Stimulated activated naive CD8-positive, alpha-beta T cell treated with anti-CD3 and anti-CD28 coated beads, Interleukin-15, amount 100 ng/mL, for 72 hours (primary cell): Measurements from ENCODE around the gene SECISBP2.
"Not testable (repeated sequence)": the region's sequence is repeated elsewhere in the genome, so short reads cannot be mapped to it uniquely, and the experiment has no call there.

Experiments used
- ATAC-seq: fragments of 150-1000 bp; cut with Tn5 transposase; 2 replicates; pipeline ENCODE4 v1.10.0; 2021; ENCODE audit warnings: mild to moderate bottlenecking, moderate library complexity
- DNase-seq, 2 donors: peaks; one replicate each; pipeline ENCODE4 v3.0.0; 2021 to 2022
- H3K27ac Mint-ChIP-seq, 2 donors: one replicate each; pipeline ENCODE4 v1.8.0; 2022; ENCODE audit warnings: mild to moderate bottlenecking in 2 of 2, mixed read lengths in 2 of 2, moderate library complexity in 2 of 2
- H3K27me3 Mint-ChIP-seq: one replicate; pipeline ENCODE4 v1.8.0; 2022; ENCODE audit warnings: mixed read lengths
- H3K4me1 Mint-ChIP-seq: one replicate; pipeline ENCODE4 v1.8.0; 2022; ENCODE audit warnings: mild to moderate bottlenecking, mixed read lengths
- H3K4me3 Mint-ChIP-seq, 2 donors: one replicate each; pipeline ENCODE4 v1.8.0; 2022; ENCODE audit warnings: mild to moderate bottlenecking in 2 of 2, mixed read lengths in 2 of 2, moderate library complexity in 1 of 2
- H3K9me3 Mint-ChIP-seq, 2 donors: one replicate each; pipeline ENCODE4 v1.8.0; 2022; ENCODE audit warnings: mixed read lengths in 2 of 2

SECISBP2 gene

GRCh38 chr9:89325733-89326132 is 7.4 kb downstream of the SECISBP2 start:
- Mint-ChIP-seq H3K4me3 (no peak overlapping the region), H3K9me3 (no peaks in the 10 kb centered on the region), H3K27me3 (no peaks in the 10 kb centered on the region), H3K27ac (no peak overlapping the region), H3K4me1 (peaks cover 46% of the 10 kb centered on the region)
- DNase-seq (no peak), ATAC-seq (no peak)

GRCh38 chr9:89328064-89328463 is 9.8 kb downstream of the SECISBP2 start:
- ATAC-seq (no peak), DNase-seq (no peak)
- no peak overlapping the region for H3K27ac Mint-ChIP-seq
- peaks cover 25% of the 10 kb centered on the region for H3K4me1 Mint-ChIP-seq
- H3K9me3 Mint-ChIP-seq = no peaks in the 10 kb centered on the region
- H3K4me3 Mint-ChIP-seq = no peak overlapping the region
- H3K27me3 Mint-ChIP-seq = no peaks in the 10 kb centered on the region

GRCh38 chr9:89329917-89330316 is 11.6 kb downstream of the SECISBP2 start:
- Mint-ChIP-seq H3K4me1 (peaks cover 11% of the 10 kb centered on the region), H3K9me3 (no peaks in the 10 kb centered on the region), H3K27ac (no peak overlapping the region), H3K27me3 (no peaks in the 10 kb centered on the region), H3K4me3 (no peak overlapping the region)
- ATAC-seq = no peak
- DNase-seq = no peak

GRCh38 chr9:89330513-89330912 is 12.2 kb downstream of the SECISBP2 start:
- ATAC-seq (no peak), DNase-seq (no peak)
- Mint-ChIP-seq H3K4me1 (peaks cover 5% of the 10 kb centered on the region), H3K27ac (no peak overlapping the region), H3K27me3 (no peaks in the 10 kb centered on the region), H3K9me3 (no peaks in the 10 kb centered on the region), H3K4me3 (no peak overlapping the region)

GRCh38 chr9:89339807-89340206 is 21.5 kb downstream of the SECISBP2 start:
- no peaks in the 10 kb centered on the region for H3K9me3 Mint-ChIP-seq
- H3K4me1 Mint-ChIP-seq = peaks cover 41% of the 10 kb centered on the region
- DNase-seq = no peak
- no peaks in the 10 kb centered on the region for H3K27me3 Mint-ChIP-seq
- peak overlapping the region in 1 of 2 donors; percentile 51 for H3K4me3 Mint-ChIP-seq
- H3K27ac Mint-ChIP-seq = peak overlapping the region in 1 of 2 donors; percentile 41
- ATAC-seq = peak; percentile 46

GRCh38 chr9:89340332-89340731 is 22.0 kb downstream of the SECISBP2 start:
- Mint-ChIP-seq H3K27me3 (no peaks in the 10 kb centered on the region), H3K27ac (no peak overlapping the region), H3K9me3 (no peaks in the 10 kb centered on the region), H3K4me1 (peaks cover 45% of the 10 kb centered on the region), H3K4me3 (peak overlapping the region; percentile 5 to 45)
- ATAC-seq (peak; percentile 98), DNase-seq (no peak)

GRCh38 chr9:89342213-89342612 is 23.9 kb downstream of the SECISBP2 start:
- H3K4me1 Mint-ChIP-seq = peaks cover 52% of the 10 kb centered on the region
- DNase-seq = no peak
- H3K9me3 Mint-ChIP-seq = no peaks in the 10 kb centered on the region
- no peak overlapping the region for H3K27ac Mint-ChIP-seq
- no peaks in the 10 kb centered on the region for H3K27me3 Mint-ChIP-seq
- H3K4me3 Mint-ChIP-seq = no peak overlapping the region
- no peak for ATAC-seq

- Mint-ChIP-seq H3K4me3 (no peak overlapping the region), H3K27me3 (no peaks in the 10 kb centered on the region), H3K27ac (no peak overlapping the region), H3K9me3 (no peaks in the 10 kb centered on the region), H3K4me1 (peaks cover 46% of the 10 kb centered on the region)
- DNase-seq (no peak), ATAC-seq (no peak)
These were observed 24.6 kb downstream of the SECISBP2 start for GRCh38 chr9:89342948-89343347.

GRCh38 chr9:89343812-89344211 is 25.5 kb downstream of the SECISBP2 start:
- ATAC-seq, H3K9me3 Mint-ChIP-seq, H3K27me3 Mint-ChIP-seq, H3K27ac Mint-ChIP-seq, DNase-seq, H3K4me3 Mint-ChIP-seq: not testable (repeated sequence)
- peaks cover 42% of the 10 kb centered on the region for H3K4me1 Mint-ChIP-seq

GRCh38 chr9:89345476-89345875 is 27.2 kb downstream of the SECISBP2 start:
- Mint-ChIP-seq H3K9me3 (no peaks in the 10 kb centered on the region), H3K4me1 (peaks cover 27% of the 10 kb centered on the region), H3K27ac (peak overlapping the region in 1 of 2 donors; percentile 11), H3K4me3 (no peak overlapping the region), H3K27me3 (no peaks in the 10 kb centered on the region)
- DNase-seq (no peak), ATAC-seq (no peak)

GRCh38 chr9:89346696-89347095 is 28.4 kb downstream of the SECISBP2 start:
- Mint-ChIP-seq H3K9me3 (no peaks in the 10 kb centered on the region), H3K27ac (no peak overlapping the region), H3K4me3 (no peak overlapping the region), H3K27me3 (no peaks in the 10 kb centered on the region), H3K4me1 (peaks cover 30% of the 10 kb centered on the region)
- ATAC-seq (no peak), DNase-seq (no peak)

- Mint-ChIP-seq H3K27ac (no peak overlapping the region), H3K4me1 (peaks cover 39% of the 10 kb centered on the region), H3K9me3 (no peaks in the 10 kb centered on the region), H3K4me3 (no peak overlapping the region), H3K27me3 (no peaks in the 10 kb centered on the region)
- DNase-seq (no peak), ATAC-seq (no peak)
These were observed 29.4 kb downstream of the SECISBP2 start for GRCh38 chr9:89347651-89348050.

GRCh38 chr9:89349607-89350006 is 31.3 kb downstream of the SECISBP2 start:
- DNase-seq (no peak), ATAC-seq (no peak)
- Mint-ChIP-seq H3K27me3 (no peaks in the 10 kb centered on the region), H3K4me1 (peaks cover 38% of the 10 kb centered on the region), H3K27ac (peak overlapping the region in 1 of 2 donors; percentile 56), H3K9me3 (no peaks in the 10 kb centered on the region), H3K4me3 (no peak overlapping the region)

GRCh38 chr9:89350988-89351557 is 32.8 kb downstream of the SECISBP2 start:
- H3K4me3 Mint-ChIP-seq = no peak overlapping the region
- DNase-seq (no peak), ATAC-seq (no peak)
- no peaks in the 10 kb centered on the region for H3K9me3 Mint-ChIP-seq
- H3K4me1 Mint-ChIP-seq = peaks cover 27% of the 10 kb centered on the region
- H3K27ac Mint-ChIP-seq = no peak overlapping the region
- no peaks in the 10 kb centered on the region for H3K27me3 Mint-ChIP-seq

- DNase-seq = no peak
- H3K4me3 Mint-ChIP-seq = no peak overlapping the region
- H3K27ac Mint-ChIP-seq = peak overlapping the region; percentile 4 to 88
- H3K4me1 Mint-ChIP-seq = peaks cover 32% of the 10 kb centered on the region
- H3K27me3 Mint-ChIP-seq = no peaks in the 10 kb centered on the region
- H3K9me3 Mint-ChIP-seq = no peaks in the 10 kb centered on the region
- ATAC-seq = no peak
These were observed 33.4 kb downstream of the SECISBP2 start for GRCh38 chr9:89351584-89352300.

GRCh38 chr9:89352451-89352850 is 34.2 kb downstream of the SECISBP2 start:
- Mint-ChIP-seq H3K4me1 (peaks cover 39% of the 10 kb centered on the region), H3K27me3 (no peaks in the 10 kb centered on the region), H3K27ac (peak overlapping the region; percentile 4 to 88), H3K4me3 (peak overlapping the region in 1 of 2 donors; percentile 48), H3K9me3 (no peaks in the 10 kb centered on the region)
- DNase-seq = no peak
- ATAC-seq = no peak
